GM21723 (cell line): Measurements from ENCODE around the gene MICB.
"Not testable (repeated sequence)": the region's sequence is repeated elsewhere in the genome, so short reads cannot be mapped to it uniquely, and the experiment has no call there.

Experiments
- ATAC-seq: cut with Tn5 transposase; IDR thresholded peaks from one replicate; pipeline ENCODE4 v1.9.1; 2021; ENCODE audit warnings: mild to moderate bottlenecking, moderate library complexity; ENCODE audit not compliant: unreplicated experiment

The MICB gene

GRCh38 chr6:31497531-31498476 lies at the start of gene MICB:
TSS of gene MICB (plus strand) at chr6:31498145. CDS start at chr6:31498194, 49 bp downstream.
- ATAC-seq: peak; percentile 54

GRCh38 chr6:31450751-31451150 lies 47.2 kb upstream of the MICB start:
- ATAC-seq: no peak

GRCh38 chr6:31452859-31453258 lies 45.1 kb upstream of the MICB start:
- no peak for ATAC-seq

GRCh38 chr6:31453259-31453658 lies 44.7 kb upstream of the MICB start:
- ATAC-seq: no peak

- ATAC-seq: not testable (repeated sequence)
These were observed 38.1 kb upstream of the MICB start for GRCh38 chr6:31459864-31460263.

GRCh38 chr6:31460361-31461025 lies 37.5 kb upstream of the MICB start:
- no peak for ATAC-seq

GRCh38 chr6:31462026-31462963 lies 35.6 kb upstream of the MICB start:
- ATAC-seq: no peak

- ATAC-seq: peak; percentile 84
These were observed 34.7 kb upstream of the MICB start for GRCh38 chr6:31462964-31463870.

- no peak for ATAC-seq
These were observed 33.4 kb upstream of the MICB start for GRCh38 chr6:31464252-31465184.

GRCh38 chr6:31465185-31465536 lies 32.8 kb upstream of the MICB start:
- no peak for ATAC-seq

- no peak for ATAC-seq
These were observed 32.2 kb upstream of the MICB start for GRCh38 chr6:31465718-31466117.

- ATAC-seq: no peak
These were observed 31.5 kb upstream of the MICB start for GRCh38 chr6:31466466-31466865.

- no peak for ATAC-seq
These were observed 30.8 kb upstream of the MICB start for GRCh38 chr6:31467151-31467550.

GRCh38 chr6:31468311-31468710 lies 29.6 kb upstream of the MICB start:
- no peak for ATAC-seq

GRCh38 chr6:31470801-31471200 lies 27.1 kb upstream of the MICB start:
- no peak for ATAC-seq

GRCh38 chr6:31471711-31472110 lies 26.2 kb upstream of the MICB start:
- ATAC-seq: no peak

- ATAC-seq: no peak
These were observed 25.7 kb upstream of the MICB start for GRCh38 chr6:31472259-31472658.

GRCh38 chr6:31473244-31473643 lies 24.7 kb upstream of the MICB start:
- ATAC-seq: no peak
